HG03575 (cell line): ENCODE results near the gene TSTD1.
"Not testable (repeated sequence)": the region's sequence is repeated elsewhere in the genome, so short reads cannot be mapped to it uniquely, and the experiment has no call there.

Source experiments
- ATAC-seq: cut with Tn5 transposase; IDR thresholded peaks from one replicate; pipeline ENCODE4 v1.9.1; 2021; ENCODE audit not compliant: unreplicated experiment, insufficient number of reproducible peaks, low FRiP score; ENCODE audit errors: extremely low read depth

Gene TSTD1

DNA sequence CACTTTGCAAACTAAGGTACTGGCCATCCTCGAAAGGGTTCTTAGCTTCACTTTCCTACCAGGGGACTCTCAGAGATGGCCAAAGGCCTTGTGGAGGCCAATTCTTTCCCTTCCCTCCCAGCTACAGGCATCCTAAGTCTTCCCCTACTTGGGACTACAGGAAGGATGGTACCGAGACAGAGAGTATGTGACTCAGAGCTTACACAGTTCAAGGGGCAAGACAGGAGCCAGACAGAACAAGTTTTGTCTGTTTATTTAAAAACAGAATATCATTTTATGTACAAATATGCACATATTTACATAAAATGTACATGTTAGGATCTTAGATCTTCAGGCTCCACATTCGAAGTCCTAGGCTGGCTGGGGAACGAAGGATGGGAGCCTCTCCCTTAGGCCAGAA, 32.0 kb upstream of the TSTD1 start:
- ATAC-seq = no peak

DNA sequence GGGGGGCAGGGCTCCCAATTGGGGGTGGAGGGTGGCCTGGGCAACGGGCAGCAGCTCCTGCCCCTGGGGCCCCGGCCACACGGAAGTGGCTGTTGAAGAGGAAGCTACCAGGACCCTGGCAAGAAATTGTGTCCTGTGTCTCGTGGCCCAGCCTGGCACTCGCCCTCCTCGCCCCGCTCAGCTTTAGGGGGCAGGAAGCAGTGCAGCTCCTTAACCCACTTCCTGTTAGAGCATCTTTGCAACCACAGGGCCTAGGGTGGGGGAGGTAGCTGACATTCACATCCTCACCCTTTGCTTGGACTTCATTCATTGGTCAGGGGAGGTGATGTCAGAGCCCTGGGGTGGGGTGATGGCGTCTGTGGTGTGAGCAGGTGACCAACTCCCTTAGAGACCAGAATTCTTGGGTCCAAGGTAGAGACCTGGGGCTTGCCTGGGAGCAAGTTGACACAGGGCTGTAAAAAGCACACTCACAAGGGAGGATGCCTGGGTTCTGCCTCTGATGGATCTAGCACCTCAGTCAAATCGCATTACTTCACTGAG, 31.0 kb upstream of the TSTD1 start, which contains the start of gene ARHGAP30:
ARHGAP30 (minus strand) TSS at position 161 of the 540 bp plus-strand sequence. CDS start 267 bp downstream, outside the sequence.
- no peak for ATAC-seq

DNA sequence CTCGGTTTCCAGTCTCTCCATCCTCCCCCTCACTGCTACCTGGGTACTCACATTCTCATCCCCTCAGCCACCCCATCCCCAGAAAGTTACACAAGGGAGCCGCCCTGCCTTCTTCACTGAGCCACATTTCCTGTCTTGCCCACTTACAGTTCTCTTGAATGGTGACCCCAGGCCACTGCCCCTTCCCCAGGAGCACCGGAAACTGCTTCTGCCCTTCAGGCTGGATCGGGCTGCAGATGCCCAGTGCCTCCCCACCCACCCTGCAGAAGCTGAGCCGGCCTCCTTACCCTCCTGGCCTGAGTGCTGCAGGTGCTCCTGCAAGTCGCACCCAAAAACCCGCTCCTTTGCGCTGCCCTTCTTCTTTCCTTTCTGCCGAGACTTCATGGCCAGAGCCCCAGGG, 30.5 kb upstream of the TSTD1 start:
- no peak for ATAC-seq

DNA sequence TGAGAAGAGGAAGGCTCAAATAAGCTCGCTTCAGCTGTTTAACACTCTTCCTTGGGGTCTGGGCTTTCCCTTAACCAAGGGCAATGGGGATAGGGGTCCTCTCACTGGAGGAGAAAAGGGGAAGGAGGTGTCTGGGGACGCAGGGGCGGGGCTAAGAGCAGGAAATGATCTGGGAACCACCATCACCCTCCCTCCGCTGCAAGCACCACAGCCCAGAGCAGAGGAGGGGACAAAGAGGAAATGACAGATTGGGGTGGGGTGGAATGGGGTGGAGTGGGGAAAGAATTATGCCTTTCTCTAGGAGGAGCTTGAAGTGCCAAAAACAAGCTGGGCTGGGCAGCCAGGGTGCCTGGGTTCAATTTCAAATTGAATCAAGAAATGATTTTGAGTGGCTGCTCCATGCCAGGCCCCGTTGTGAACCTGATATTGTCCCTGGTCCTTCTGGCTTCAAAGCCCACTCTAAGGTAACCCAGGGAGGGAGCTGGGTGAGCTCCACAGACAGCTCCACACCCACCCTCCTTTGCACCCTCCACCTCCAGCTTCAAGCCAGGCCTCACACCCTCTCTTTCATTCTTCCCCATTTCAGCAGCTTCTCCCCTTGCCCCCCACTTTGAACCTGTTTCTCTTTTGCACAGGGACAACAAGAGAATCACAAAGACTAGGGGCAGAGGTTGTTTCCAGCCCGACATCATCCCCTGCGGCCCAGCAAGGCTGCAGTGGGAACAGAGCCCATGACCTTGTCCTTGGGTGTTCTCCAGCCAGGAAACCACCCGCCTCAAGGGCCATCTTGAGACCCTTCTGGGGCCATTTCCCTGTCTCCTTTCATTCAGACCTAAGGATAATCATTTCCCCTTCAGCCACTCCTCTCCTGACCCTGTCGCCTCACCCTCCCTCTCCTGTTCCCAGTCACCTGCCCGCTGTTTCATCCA, 29.8 kb upstream of the TSTD1 start:
- no peak for ATAC-seq

DNA sequence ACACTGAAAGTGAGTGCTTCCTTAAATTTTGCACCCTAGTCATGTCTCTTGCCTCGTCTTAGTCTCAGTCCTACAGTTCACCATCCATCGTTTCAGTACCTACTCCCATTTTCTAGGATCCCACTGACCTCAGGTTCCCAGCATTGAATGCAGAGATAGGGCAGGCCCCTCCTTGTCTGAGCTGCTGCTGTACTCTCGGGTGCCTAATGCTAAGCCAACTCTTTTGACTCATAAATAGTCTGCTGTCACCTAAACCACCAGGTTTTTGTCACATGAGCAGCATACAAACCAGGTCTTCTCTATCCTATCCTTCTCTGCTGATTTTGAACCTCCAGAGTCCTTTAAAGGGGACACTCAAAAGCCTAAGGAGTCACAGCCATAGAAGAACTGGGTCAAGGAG, 27.9 kb upstream of the TSTD1 start:
- no peak for ATAC-seq

DNA sequence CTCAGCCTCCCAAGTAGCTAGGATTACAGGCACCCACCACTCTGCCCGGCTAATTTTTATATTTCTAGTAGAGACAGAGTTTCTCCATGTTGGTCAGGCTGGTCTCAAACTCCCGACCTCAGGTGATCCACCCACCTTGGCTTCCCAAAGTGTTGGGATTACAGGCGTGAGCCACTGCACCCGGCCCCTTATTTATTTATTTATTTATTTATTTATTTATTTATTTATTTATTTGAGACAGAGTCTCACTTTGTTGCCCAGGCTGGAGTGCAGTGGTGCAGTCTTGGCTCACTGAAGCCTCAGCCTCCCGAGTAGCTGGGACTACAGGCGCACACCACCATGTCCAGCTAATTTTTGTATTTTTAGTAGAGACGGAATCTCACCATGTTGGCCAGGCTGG, 26.9 kb upstream of the TSTD1 start:
- not testable (repeated sequence) for ATAC-seq

DNA sequence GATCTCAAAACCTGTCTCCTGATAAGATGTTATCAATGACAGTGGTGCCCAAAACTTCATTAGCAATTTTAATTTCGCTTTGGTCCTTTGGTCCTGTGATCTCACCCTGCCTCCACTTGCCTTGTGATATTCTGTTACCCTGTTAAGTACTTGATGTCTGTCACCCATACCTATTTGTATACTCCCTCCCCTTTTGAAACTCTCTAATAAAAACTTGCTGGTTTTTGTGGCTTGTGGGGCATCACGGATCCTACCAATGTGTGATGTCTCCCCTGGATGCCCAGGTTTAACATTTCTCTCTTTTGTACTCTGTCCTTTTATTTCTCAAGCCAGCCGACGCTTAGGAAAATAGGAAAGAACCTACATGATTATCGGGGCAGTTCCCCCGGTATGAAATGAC, 25.2 kb upstream of the TSTD1 start:
- not testable (repeated sequence) for ATAC-seq

DNA sequence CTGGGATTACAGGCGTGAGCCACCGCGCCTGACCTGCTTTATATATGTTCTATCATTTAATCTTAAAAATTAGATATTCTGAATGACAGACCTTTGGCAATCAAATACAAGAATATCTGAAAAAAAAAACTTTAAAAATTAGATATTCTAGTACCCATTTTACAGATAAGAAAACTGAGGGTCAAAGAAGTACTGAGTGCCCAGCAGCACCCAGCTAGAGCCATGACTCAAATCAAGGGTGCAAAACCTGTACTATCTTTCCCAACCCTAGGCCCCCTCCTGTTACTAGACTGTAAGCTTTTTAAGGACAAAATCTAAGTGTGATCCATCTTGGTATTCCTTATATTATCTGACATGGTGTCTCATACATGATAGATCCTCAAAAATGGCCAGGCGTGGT, 22.7 kb upstream of the TSTD1 start:
- ATAC-seq = no peak

DNA sequence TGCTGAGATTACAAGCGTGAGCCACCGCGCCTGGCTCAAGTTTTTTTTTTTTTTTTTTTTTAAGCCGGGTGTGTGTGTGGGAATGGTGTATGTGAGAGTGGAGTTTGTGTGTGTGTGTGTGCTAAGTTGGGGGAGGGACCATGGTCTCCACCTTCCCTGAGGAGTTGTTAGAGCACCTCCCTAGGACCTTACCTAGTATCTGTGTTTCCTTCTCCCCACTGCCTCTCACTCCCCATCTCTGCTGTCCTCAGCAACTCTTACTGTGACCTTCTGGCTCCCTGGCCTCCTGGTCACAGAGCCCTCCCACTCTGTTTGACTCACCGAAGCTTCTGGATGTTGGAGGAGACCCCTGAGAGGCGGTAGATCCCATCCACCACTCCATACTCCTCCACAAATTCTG, 20.5 kb upstream of the TSTD1 start:
- no peak for ATAC-seq

DNA sequence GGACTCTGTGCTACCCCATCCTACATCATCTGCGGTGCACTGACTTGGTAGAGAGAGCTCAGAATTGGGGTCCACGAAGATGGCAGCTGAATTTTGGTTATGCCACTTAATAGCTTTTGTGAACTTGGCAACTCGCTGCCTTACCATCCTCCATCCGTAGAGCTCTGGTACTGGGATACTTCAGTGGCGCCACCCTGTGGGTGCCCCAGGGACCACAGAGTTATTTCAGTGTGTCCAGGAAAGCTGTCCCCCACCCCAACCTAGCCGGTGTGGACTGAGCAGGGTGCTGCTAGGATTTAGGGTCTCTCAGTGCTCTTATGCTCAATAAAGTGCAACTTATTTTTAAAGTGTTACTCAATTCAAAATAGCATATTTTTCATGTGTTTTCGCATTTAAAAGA, 16.0 kb upstream of the TSTD1 start:
- no peak for ATAC-seq

DNA sequence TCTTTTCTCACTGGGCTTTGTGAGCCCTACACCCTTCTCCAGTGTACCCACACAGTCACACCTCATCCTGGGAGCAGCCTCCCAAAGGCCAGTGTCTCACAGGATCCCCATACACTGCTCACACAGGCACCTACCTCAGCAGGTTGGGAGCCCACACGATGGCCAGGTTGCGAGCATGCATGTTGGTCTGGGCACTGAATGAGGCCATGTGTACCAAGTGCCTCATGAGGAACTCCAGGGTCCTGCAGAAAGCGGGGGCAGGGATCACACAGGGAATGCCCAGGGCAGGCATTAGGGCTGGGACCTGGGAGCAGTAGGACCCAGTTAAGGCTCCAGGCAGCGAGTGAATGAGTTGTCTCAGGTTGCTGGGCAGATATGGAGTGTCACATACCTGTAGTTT, 15.5 kb upstream of the TSTD1 start:
- ATAC-seq = no peak

DNA sequence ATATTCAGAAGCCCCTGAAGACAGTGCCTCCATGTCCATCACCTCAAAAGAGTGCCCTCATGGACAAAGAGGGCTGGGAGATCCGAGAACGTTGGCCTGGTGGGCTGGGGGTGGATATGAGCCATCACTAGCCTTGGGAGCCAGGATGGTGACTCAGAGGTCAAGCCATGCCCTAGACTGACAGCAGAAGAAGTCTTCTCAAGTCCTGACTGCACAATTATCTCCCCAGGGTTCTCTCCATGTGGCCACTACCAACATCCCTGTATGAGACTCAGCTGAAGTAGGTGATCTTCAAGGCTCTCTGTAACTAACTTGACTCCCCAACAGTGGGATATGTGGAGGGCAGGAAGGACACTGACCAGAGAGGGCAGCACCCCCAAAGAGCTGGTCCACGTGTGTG, 14.1 kb upstream of the TSTD1 start:
- ATAC-seq = no peak

DNA sequence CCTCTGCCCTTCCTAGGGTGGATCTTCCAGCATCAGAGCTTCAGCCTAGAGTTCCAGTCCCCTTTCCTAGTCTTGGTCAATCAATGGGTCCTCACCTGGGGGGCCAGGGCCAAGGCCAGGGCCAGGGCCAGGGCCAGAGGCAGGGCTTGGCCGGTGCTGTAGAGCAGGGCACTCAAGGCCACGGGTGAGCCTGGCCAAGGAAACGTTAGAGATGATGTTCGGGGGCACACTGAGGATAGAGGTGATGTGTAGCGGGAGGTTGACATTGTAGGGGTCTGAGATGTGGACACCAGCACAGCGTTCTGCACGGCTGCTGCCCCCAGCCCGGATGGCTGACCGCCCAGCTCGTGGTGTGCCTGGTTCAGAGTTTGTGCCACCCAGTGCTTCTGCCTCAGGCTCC, 12.5 kb upstream of the TSTD1 start:
- ATAC-seq = no peak

DNA sequence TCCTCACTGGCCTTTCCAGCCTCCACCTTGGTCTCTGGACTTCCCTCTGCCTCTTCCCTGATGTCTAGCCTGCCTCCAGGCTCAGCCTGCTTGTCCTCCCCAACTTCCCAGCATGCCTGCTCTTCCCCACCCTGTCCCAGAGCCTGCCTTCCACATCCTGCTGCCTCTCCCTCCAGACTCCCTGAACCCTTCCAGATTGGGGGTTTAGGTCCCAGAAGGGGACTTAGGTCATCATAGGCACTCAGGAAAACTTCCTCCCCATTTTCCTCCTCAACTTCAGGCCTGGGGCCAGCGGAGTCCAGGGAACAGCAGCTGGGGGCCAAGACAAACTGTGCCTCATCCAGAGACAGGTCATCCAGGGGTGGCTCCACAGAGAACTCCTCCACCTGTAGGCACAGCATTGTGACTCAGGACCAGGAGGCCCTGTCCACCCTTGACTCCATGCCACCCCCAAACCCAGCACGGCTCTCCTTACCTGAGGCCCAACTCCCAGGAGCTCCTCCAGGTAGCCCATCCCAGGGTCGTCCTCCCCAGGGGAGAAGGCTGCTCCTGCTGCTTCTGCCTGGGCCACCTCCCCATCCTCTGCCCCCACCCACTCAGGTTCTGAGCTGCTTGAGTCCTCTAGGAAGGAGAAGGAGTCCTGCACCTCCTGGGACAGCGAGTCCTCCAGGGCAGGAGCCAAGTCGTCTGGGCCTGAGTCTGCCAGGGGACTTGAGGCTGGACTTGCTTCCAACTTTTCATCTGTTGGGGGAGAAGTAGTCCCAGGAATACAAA, 10.4 kb upstream of the TSTD1 start:
- ATAC-seq = no peak

DNA sequence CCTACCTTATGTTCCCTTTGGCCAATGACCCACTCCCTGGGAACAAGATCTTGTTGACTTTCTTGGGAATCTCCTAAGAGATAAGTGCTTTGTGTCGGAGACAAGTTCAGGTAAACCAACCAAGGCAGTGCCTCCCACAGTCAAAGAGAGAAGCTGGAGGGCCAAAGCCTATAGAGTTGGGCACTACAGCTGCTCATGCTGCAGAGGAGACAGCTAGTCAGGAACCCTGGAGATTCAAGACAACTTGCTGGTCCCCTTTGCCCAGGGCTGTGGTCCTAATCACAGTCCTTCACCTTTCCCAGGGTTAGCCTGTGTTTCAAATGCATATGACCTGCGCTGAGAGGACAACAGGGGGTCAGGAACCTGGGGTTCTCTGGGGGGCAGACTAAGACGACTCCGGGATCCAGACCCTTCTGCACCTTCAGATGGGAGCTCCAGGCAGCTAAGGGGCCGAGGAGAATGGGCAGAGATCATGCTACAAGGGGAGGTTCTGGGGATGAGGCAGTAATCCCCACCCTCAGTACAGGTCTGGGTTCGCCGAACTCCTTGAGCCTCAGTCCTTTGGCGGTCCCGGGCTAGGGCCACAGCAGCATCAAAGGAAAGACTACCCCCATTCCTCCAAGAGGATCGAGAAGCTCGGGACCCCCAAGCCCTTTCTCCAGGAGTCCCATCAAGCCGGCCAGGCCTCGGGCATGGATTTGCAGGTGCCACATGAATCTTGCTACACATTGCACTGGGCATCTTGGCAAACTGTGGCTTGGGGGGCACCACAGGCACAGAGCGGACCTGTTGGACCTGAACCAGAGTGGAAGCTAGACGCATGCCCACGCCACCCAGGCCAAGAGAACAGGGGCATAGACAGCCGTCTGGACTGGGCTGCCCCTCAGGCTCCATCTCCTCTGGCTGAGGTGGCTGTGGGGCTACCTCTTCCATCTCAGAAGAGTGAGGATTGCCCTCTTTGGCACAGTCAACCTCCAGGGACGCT, 9.0 kb upstream of the TSTD1 start:
- ATAC-seq = no peak

DNA sequence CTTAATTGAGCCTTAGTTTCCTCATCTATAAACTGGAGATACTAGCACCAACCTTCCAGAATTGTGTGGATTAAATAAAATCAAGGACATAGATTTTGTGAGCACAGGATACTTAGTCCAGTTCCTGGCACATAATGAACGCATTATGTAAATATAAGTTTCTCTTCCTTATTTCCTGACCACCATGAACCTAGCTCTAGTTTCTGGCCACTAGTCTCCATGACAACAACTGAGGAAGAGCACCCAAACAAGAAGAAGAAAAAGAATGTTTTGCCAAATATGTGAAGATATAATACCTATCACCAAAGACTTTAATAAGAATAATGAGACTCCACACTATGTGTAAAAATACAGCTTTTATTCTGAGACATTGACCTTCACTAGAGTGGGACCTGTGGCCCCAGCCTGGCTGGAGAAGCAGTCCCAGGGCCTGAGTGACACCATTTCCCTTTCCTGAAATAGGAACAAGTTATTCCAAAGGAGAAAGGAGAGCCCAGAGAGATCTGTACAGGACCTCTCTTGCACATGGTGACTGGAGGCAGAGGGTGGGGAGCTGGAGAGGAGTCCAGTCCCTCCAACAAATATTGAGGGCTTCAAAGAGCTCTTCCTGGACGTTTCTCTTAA, 8.0 kb upstream of the TSTD1 start:
- ATAC-seq = no peak

DNA sequence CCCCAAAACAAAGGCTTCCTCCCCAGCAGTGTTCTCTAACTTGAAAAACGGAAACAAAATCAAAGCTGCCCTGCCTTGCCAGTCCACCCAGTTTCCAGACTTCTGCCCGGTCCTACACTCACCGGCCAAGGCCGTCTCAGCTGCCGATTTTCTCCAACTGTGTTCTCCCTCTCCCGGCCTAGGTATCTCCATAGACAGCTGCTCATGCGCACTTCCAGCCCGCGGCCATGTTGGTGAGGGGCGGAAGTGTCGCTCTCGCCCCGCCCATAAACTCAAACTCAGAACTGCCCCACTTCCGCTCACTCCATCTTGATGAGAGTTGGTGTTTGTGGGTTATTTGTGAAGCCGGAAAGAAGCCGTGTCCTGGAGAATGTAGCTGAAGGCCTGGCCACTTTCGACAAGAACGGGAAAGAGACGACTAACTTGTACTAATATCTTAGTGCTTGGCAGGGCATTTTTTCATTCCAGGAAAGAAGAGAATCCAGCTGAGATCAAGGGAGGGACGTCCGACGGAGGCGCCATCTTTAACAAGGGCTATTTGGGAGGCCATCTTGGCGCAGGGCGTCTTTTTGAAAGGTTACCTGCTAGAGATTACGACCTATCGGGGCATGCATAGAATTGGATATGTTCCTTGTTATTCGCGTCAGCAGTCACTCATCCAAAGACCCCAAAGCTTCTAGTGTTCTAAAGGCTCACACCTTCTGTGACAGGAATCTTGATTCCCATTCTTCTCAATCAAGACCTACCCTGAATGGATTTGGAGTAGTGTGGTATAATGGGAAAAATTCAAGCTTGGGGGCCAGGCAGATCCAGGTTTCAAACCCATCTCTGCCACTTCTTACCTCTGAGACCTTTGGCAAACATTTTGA, 7.2 kb upstream of the TSTD1 start, which contains the start of gene USF1:
USF1 (minus strand) TSS at position 242 of the 869 bp plus-strand sequence. CDS start 2,702 bp downstream, outside the sequence.
- ATAC-seq = peak; percentile 40
